ENCODE data around the gene HAP1.

The HAP1 gene

GRCh38 chr17:41740506-41740905, 6.1 kb upstream of the HAP1 start:
- no peak for DNase-seq
- Mint-ChIP-seq H3K36me3 (ENCODE audit: low read depth) (no peaks in the 10 kb centered on the region), H3K4me1 (peaks cover 60% of the 10 kb centered on the region), H3K27ac (no peak overlapping the region), H3K4me3 (no peak overlapping the region), H3K27me3 (ENCODE audit: low read depth, poor library complexity) (peaks cover 28% of the 10 kb centered on the region), H3K9me3 (no peaks in the 10 kb centered on the region)
- TF ChIP-seq CTCF (IDR thresholded peaks at IDR 0.05) = no peak

GRCh38 chr17:41739661-41740352, 5.4 kb upstream of the HAP1 start:
- DNase-seq = no peak
- Mint-ChIP-seq H3K27me3 (ENCODE audit: low read depth, poor library complexity) (peaks cover 35% of the 10 kb centered on the region), H3K9me3 (no peaks in the 10 kb centered on the region), H3K4me1 (peaks cover 66% of the 10 kb centered on the region), H3K36me3 (ENCODE audit: low read depth) (no peaks in the 10 kb centered on the region), H3K27ac (no peak overlapping the region), H3K4me3 (no peak overlapping the region)
- no peak for TF ChIP-seq CTCF (IDR thresholded peaks at IDR 0.05)

GRCh38 chr17:41738801-41739112, 4.3 kb upstream of the HAP1 start:
- Mint-ChIP-seq H3K9me3 (no peaks in the 10 kb centered on the region), H3K36me3 (ENCODE audit: low read depth) (no peaks in the 10 kb centered on the region), H3K27me3 (ENCODE audit: low read depth, poor library complexity) (peaks cover 44% of the 10 kb centered on the region), H3K4me3 (no peak overlapping the region), H3K27ac (no peak overlapping the region), H3K4me1 (peaks cover 66% of the 10 kb centered on the region)
- TF ChIP-seq CTCF (IDR thresholded peaks at IDR 0.05) = no peak
- DNase-seq = no peak

GRCh38 chr17:41738077-41738800, 3.8 kb upstream of the HAP1 start:
- DNase-seq = peak; percentile 89
- peaks cover 49% of the 10 kb centered on the region for H3K27me3 Mint-ChIP-seq (ENCODE audit: low read depth, poor library complexity)
- no peaks in the 10 kb centered on the region for H3K9me3 Mint-ChIP-seq
- peaks cover 70% of the 10 kb centered on the region for H3K4me1 Mint-ChIP-seq
- no peak overlapping the region for H3K27ac Mint-ChIP-seq
- no peaks in the 10 kb centered on the region for H3K36me3 Mint-ChIP-seq (ENCODE audit: low read depth)
- no peak overlapping the region for H3K4me3 Mint-ChIP-seq
- TF ChIP-seq CTCF (IDR thresholded peaks at IDR 0.05) = peak; percentile 98

- TF ChIP-seq CTCF (IDR thresholded peaks at IDR 0.05) = no peak
- Mint-ChIP-seq H3K27me3 (ENCODE audit: low read depth, poor library complexity) (peaks cover 54% of the 10 kb centered on the region), H3K9me3 (no peaks in the 10 kb centered on the region), H3K4me3 (no peak overlapping the region), H3K36me3 (ENCODE audit: low read depth) (no peaks in the 10 kb centered on the region), H3K4me1 (peaks cover 70% of the 10 kb centered on the region), H3K27ac (no peak overlapping the region)
- no peak for DNase-seq
Observed at GRCh38 chr17:41737680-41738023, 3.2 kb upstream of the HAP1 start.
